OCI-LY1 (cell line): ENCODE data around the gene SIK3.

ENCODE experiments used
- H2AFZ ChIP-seq: fragments of 200-600 bp; sonication (generic), shearing (Covaris generic); 2 replicates; pipeline ENCODE4 v1.6.0; 2014; ENCODE audit warnings: antibody characterized with exemption, mild to moderate bottlenecking, low read length
- H3F3A ChIP-seq: fragments of 200-600 bp; sonication (generic), shearing (Covaris generic); 2 replicates; pipeline ENCODE4 v1.6.0; 2014; ENCODE audit warnings: mild to moderate bottlenecking, antibody characterized with exemption, low read length, moderate library complexity; ENCODE audit not compliant: insufficient read depth
- H3K27ac ChIP-seq: fragments of 200-600 bp; sonication (generic); 2 replicates; pipeline ENCODE4 v1.5.1; 2014; ENCODE audit warnings: low read length, mixed run types, mild to moderate bottlenecking, low read depth; ENCODE audit not compliant: poor library complexity, severe bottlenecking
- H3K27me3 ChIP-seq: fragments of 200-600 bp; sonication (generic); 2 replicates; pipeline ENCODE4 v1.6.0; 2014; ENCODE audit warnings: antibody characterized with exemption, mild to moderate bottlenecking, low read length, moderate library complexity; ENCODE audit not compliant: insufficient read depth
- H3K36me3 ChIP-seq: fragments of 200-600 bp; sonication (generic); 2 replicates; pipeline ENCODE4 v1.6.1; 2014; ENCODE audit warnings: mild to moderate bottlenecking, antibody characterized with exemption, low read length, moderate library complexity, mixed read lengths; ENCODE audit not compliant: insufficient read depth
- H3K4me1 ChIP-seq: fragments of 200-600 bp; sonication (generic); 2 replicates; pipeline ENCODE4 v1.5.1; 2014; ENCODE audit warnings: mild to moderate bottlenecking, low read length, moderate library complexity; ENCODE audit not compliant: insufficient read depth, severe bottlenecking
- H3K4me2 ChIP-seq: fragments of 200-600 bp; sonication (generic), shearing (Covaris generic); 2 replicates; pipeline ENCODE4 v1.6.1; 2014; ENCODE audit warnings: low read length
- H3K4me3 ChIP-seq: fragments of 200-600 bp; sonication (generic); 2 replicates; pipeline ENCODE4 v1.5.1; 2014; ENCODE audit warnings: low read length, low read depth, mild to moderate bottlenecking, mixed read lengths; ENCODE audit not compliant: poor library complexity, severe bottlenecking
- H3K79me2 ChIP-seq: fragments of 200-600 bp; shearing (Covaris generic); 2 replicates; pipeline ENCODE4 v1.6.1; 2016; ENCODE audit warnings: mixed run types, low read length, mixed read lengths; ENCODE audit not compliant: insufficient read depth
- H3K9ac ChIP-seq: fragments of 200-600 bp; sonication (generic), shearing (Covaris generic); 2 replicates; pipeline ENCODE4 v1.6.1; 2014; ENCODE audit warnings: mild to moderate bottlenecking, low read length, mixed read lengths
- H3K9me2 ChIP-seq: fragments of 200-600 bp; sonication (generic), shearing (Covaris generic); 2 replicates; pipeline ENCODE4 v1.6.1; 2014; ENCODE audit warnings: low read depth, mild to moderate bottlenecking, low read length, mixed read lengths
- H3K9me3 ChIP-seq: fragments of 200-600 bp; shearing (Covaris generic); 2 replicates; pipeline ENCODE4 v1.6.1; 2014; ENCODE audit warnings: low read length, mixed read lengths
- H4K20me1 ChIP-seq: fragments of 200-600 bp; sonication (generic), shearing (Covaris generic); 2 replicates; pipeline ENCODE4 v1.6.0; 2016; ENCODE audit warnings: mild to moderate bottlenecking, low read length; ENCODE audit not compliant: insufficient read depth
- EZH2 ChIP-seq: fragments of 200-600 bp; sonication (generic), shearing (Covaris generic); IDR thresholded peaks from 2 replicates; pipeline ENCODE4 v1.8.0; 2017; ENCODE audit warnings: borderline replicate concordance, mixed run types, mild to moderate bottlenecking, antibody characterized with exemption, low read length, moderate library complexity, mixed read lengths
- TF ChIP-seq, protein P1 (sequence below): fragments of 200-600 bp; sonication (generic), shearing (Covaris generic); IDR thresholded peaks from 2 replicates; pipeline ENCODE4 v1.5.1; 2017; ENCODE audit warnings: mild to moderate bottlenecking, antibody characterized with exemption, low read length, moderate library complexity, mixed read lengths

The SIK3 gene

DNA sequence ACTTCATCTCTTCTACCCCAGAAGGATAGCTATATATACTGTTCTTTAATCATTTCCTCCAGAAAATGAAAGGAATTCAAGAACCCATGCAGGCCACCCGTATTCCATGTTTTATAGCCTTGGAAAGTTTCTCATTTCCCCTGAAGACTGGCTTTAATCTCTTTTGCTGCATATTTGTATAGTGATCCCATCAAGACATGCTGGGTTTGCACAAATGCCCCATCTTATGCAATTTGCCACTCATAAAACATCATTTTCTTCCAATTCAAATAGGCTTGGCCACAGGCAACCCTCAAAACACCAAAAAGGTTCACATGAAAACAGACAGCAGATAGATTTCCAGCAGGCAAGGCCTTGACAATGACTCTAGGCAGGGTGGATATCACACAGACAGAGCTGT is 232.5 kb downstream of the SIK3 start:
- Histone ChIP-seq H3K9me3 (no peaks in the 10 kb centered on the region), H4K20me1 (no peaks in the 10 kb centered on the region), H3F3A (no peaks in the 10 kb centered on the region), H3K36me3 (peaks cover 90% of the 10 kb centered on the region), H3K4me2 (no peak overlapping the region), H3K9me2 (no peaks in the 10 kb centered on the region), H2AFZ (no peak overlapping the region), H3K4me3 (no peak overlapping the region), H3K9ac (no peak overlapping the region), H3K27me3 (no peaks in the 10 kb centered on the region), H3K4me1 (no peaks in the 10 kb centered on the region), H3K27ac (no peak overlapping the region), H3K79me2 (no peaks in the 10 kb centered on the region)
- TF ChIP-seq, protein P1, sequence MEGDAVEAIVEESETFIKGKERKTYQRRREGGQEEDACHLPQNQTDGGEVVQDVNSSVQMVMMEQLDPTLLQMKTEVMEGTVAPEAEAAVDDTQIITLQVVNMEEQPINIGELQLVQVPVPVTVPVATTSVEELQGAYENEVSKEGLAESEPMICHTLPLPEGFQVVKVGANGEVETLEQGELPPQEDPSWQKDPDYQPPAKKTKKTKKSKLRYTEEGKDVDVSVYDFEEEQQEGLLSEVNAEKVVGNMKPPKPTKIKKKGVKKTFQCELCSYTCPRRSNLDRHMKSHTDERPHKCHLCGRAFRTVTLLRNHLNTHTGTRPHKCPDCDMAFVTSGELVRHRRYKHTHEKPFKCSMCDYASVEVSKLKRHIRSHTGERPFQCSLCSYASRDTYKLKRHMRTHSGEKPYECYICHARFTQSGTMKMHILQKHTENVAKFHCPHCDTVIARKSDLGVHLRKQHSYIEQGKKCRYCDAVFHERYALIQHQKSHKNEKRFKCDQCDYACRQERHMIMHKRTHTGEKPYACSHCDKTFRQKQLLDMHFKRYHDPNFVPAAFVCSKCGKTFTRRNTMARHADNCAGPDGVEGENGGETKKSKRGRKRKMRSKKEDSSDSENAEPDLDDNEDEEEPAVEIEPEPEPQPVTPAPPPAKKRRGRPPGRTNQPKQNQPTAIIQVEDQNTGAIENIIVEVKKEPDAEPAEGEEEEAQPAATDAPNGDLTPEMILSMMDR = no peak
- TF ChIP-seq EZH2 = no peak

DNA sequence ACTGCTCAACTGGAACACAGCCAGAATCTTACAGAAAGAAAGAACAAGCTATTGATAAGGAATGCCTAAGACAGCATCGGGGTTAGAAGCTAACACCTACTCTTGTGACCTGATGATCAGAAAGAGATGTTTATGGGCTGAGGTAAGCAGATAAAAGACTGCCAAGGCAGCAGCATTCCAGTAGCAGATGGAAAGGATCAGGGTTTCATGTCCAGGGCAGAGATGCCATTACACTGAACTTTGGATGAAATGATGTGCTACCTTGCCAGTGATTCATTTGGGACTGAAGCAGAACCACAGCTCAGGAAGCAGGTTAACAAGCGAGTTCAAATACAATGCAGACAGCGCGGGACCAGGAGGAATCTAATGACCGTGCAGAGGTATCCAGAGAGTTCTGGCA is 233.7 kb downstream of the SIK3 start:
- Histone ChIP-seq H3K9ac (no peak overlapping the region), H3K4me3 (no peak overlapping the region), H2AFZ (no peak overlapping the region), H3K36me3 (peaks cover 87% of the 10 kb centered on the region), H3K4me2 (no peak overlapping the region), H3K9me2 (no peaks in the 10 kb centered on the region), H3K27me3 (no peaks in the 10 kb centered on the region), H3K79me2 (no peaks in the 10 kb centered on the region), H3K27ac (no peak overlapping the region), H3K9me3 (no peaks in the 10 kb centered on the region), H4K20me1 (no peaks in the 10 kb centered on the region), H3F3A (no peaks in the 10 kb centered on the region), H3K4me1 (no peaks in the 10 kb centered on the region)
- no peak for TF ChIP-seq EZH2
- TF ChIP-seq, protein P1 = no peak

DNA sequence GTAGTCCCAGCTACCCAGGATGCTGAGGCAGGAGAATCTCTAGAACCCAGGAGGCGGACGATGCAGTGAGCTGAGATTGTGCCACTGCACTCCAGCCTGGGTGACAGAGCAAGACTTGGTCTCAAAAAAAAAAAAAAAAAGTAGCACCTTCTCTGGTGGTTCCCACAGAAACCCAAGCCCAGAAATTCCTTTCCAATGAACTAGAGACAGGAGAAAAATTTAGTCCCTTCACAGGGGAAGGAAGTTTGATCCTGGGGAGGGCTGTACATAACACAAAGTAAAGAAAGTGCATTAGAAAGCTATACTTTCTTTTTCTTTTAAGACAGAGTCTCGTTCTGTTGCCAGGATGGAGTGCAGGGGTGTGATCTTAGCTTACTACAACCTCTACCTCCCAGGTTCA is 235.3 kb downstream of the SIK3 start:
- TF ChIP-seq, protein P1 = no peak
- no peak for TF ChIP-seq EZH2
- H3K9me3 ChIP-seq = no peaks in the 10 kb centered on the region
- no peaks in the 10 kb centered on the region for H3F3A ChIP-seq
- H3K4me2 ChIP-seq = no peak overlapping the region
- H3K9ac ChIP-seq = no peak overlapping the region
- H3K4me1 ChIP-seq = no peaks in the 10 kb centered on the region
- no peaks in the 10 kb centered on the region for H3K27me3 ChIP-seq
- no peaks in the 10 kb centered on the region for H4K20me1 ChIP-seq
- H3K4me3 ChIP-seq = no peak overlapping the region
- H3K79me2 ChIP-seq = no peaks in the 10 kb centered on the region
- H2AFZ ChIP-seq = no peak overlapping the region
- H3K9me2 ChIP-seq = no peaks in the 10 kb centered on the region
- H3K27ac ChIP-seq = no peak overlapping the region
- peaks cover 87% of the 10 kb centered on the region for H3K36me3 ChIP-seq
